T-cell (primary cell): Measurements from ENCODE around the gene RPL35. TPM values are rescaled to one million over a fixed set of nuclear protein-coding genes. Genes with fewer than 3 reads are reported as not detected.

ENCODE experiments used
- ATAC-seq, 4 experiments: fragments of 200-7000 bp in 3 of 4; fragments of 150-1000 bp in 1 of 4; cut with Tn5 transposase; replicated peaks in 1 of 4; 1 replicate in 3 of 4; 2 replicates in 1 of 4; pipeline ENCODE4 v1.10.0; 2021; ENCODE audit warnings: moderate library complexity in 3 of 4, mild to moderate bottlenecking in 2 of 4, moderate number of reproducible peaks in 1 of 4
- CTCF ChIA-PET, 2 donors: fragments of 300-600 bp; sonication (Branson Sonifier 250); formaldehyde crosslinking; loops; one replicate each; lab custom pipeline; 2022; ENCODE audit warnings: antibody characterized with exemption in 2 of 2; lab: Charles Lee
- POLR2A ChIA-PET, 2 donors: fragments of 300-600 bp; sonication (Branson Sonifier 250); formaldehyde crosslinking; loops; one replicate each; lab custom pipeline; 2022; ENCODE audit warnings: antibody characterized with exemption in 2 of 2; lab: Charles Lee
- DNase-seq, 35 experiments: peaks; one replicate each; pipeline versions ENCODE4 v3.0.0 to v3.0.0-alpha.2; 2013 to 2023
- H3K27ac ChIP-seq: one replicate; pipeline ENCODE4 v1.5.1; 2013; ENCODE audit warnings: low read length
- H3K27me3 ChIP-seq, 2 experiments: replicated peaks in 1 of 2; 1 replicate in 1 of 2; 2 replicates in 1 of 2; pipeline versions ENCODE4 v1.6.1 to v1.7.0; 2013; ENCODE audit warnings: low read length in 1 of 2, mixed read lengths in 1 of 2; ENCODE audit not compliant: control insufficient read depth in 2 of 2, insufficient read depth in 2 of 2; ENCODE audit errors: extremely low read depth in 1 of 2
- H3K36me3 ChIP-seq, 2 donors: 1 replicate in 1 of 2; 2 replicates in 1 of 2; pipeline versions ENCODE4 v1.6.1 to v1.7.0; 2013; ENCODE audit warnings: low read length in 1 of 2; ENCODE audit not compliant: control insufficient read depth in 2 of 2, insufficient read depth in 1 of 2; ENCODE audit errors: extremely low read depth in 1 of 2
- H3K4me1 ChIP-seq, 2 experiments: 1 replicate in 1 of 2; 2 replicates in 1 of 2; pipeline versions ENCODE4 v1.6.1 to v1.7.0; 2013; ENCODE audit warnings: low read length in 2 of 2, mixed read lengths in 1 of 2; ENCODE audit not compliant: insufficient read depth in 2 of 2, control insufficient read depth in 1 of 2; ENCODE audit errors: extremely low read depth in 1 of 2
- H3K4me3 ChIP-seq, 2 donors: 1 replicate in 1 of 2; 2 replicates in 1 of 2; pipeline versions ENCODE4 v1.5.1 to v1.7.0; 2013; ENCODE audit warnings: mild to moderate bottlenecking in 2 of 2, low read length in 1 of 2, moderate library complexity in 1 of 2; ENCODE audit not compliant: control insufficient read depth in 1 of 2; ENCODE audit errors: extremely low read depth in 1 of 2
- H3K9me3 ChIP-seq: 2 replicates; pipeline ENCODE4 v1.7.0; 2013
- H3K27ac Mint-ChIP-seq, 2 donors: one replicate each; pipeline ENCODE4 v1.8.0; 2020 to 2021; ENCODE audit warnings: mild to moderate bottlenecking in 2 of 2, mixed read lengths in 2 of 2
- H3K27me3 Mint-ChIP-seq, 2 donors: one replicate each; pipeline ENCODE4 v1.8.0; 2021 to 2022; ENCODE audit warnings: mixed read lengths in 2 of 2
- H3K36me3 Mint-ChIP-seq: one replicate; pipeline ENCODE4 v1.8.0; 2021; ENCODE audit warnings: mixed read lengths
- H3K4me1 Mint-ChIP-seq, 3 donors: one replicate each; pipeline ENCODE4 v1.8.0; 2020 to 2022; ENCODE audit warnings: mixed read lengths in 3 of 3, mild to moderate bottlenecking in 1 of 3
- H3K4me3 Mint-ChIP-seq, 3 donors: one replicate each; pipeline ENCODE4 v1.8.0; 2020 to 2022; ENCODE audit warnings: mild to moderate bottlenecking in 3 of 3, mixed read lengths in 3 of 3, moderate library complexity in 3 of 3
- H3K9me3 Mint-ChIP-seq, 3 donors: one replicate each; pipeline ENCODE4 v1.8.0; 2020 to 2022; ENCODE audit warnings: mixed read lengths in 3 of 3
- WGBS: methylation state at CpG from one replicate; pipeline ENCODE4 v1.1.5; 2013; ENCODE audit warnings: missing lambda C conversion rate; ENCODE audit not compliant: insufficient coverage; 5-methylcytosine and 5-hydroxymethylcytosine counted together
- total RNA-seq, 35 experiments: library from RNA in 6 of 35; stranded (reverse) in 6 of 35; fragments of 120-200 nt in 1 of 35; gene quantifications; one replicate each; pipeline versions ENCODE4 v1.2.1 to v1.2.4 and lab custom pipeline; 2013 to 2026

The RPL35 gene
- total RNA-seq, 5 donors from 2014 or later (not counting 1 experiment from before 2014, with no cell fraction given), result 1,564 to 1,845 (median 1,785) TPM

DNA sequence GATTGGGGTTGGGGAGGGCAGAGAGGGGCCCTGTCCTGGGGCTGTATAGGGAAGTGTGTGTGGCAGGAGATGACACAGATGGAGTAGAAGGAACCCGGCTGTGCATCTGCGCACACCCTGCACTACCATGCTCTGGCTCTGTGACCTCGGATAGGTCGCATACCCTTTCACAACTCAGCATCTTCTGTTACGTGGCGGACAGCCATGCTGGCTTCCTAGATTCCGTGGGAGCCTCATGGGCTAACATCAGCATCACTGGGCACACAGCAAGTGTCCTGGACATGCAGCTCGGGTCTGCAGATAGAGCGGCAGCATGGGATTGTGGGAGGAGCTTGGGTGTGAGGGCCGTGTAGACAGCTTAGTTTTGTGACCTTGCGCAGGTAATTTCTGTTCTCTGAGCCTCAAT, 9.4 kb upstream of the RPL35 start:
- ChIA-PET POLR2A (no interaction called here), CTCF (interaction anchor here in 1 of 2 donors (0.7 to 2.2 kb wide), 2 partner anchors 10 to 19 kb away, joined by 3 to 10 read pairs; partner anchors contain the start of genes ARPC5L and RPL35)
- H3K4me1 ChIP-seq, result peaks cover 20 to 77% of the 10 kb centered on the region in 2 experiments
- Mint-ChIP-seq H3K9me3 (no peaks in the 10 kb centered on the region), H3K4me1 (peaks cover 59 to 67% (median 59%) of the 10 kb centered on the region in 3 donors), H3K4me3 (peak overlapping the region; percentile 85 to 91 (median 90)), H3K27ac (peak overlapping the region; percentile 91 to 95), H3K27me3 (no peaks in the 10 kb centered on the region), H3K36me3 (peaks cover 24% of the 10 kb centered on the region)
- no peaks in the 10 kb centered on the region for H3K27me3 ChIP-seq
- ATAC-seq (no peak), DNase-seq (no peak)
- peak overlapping the region; percentile 91 for H3K27ac ChIP-seq
- peak overlapping the region in 1 of 2 donors; percentile 91 for H3K4me3 ChIP-seq
- H3K36me3 ChIP-seq, result peaks cover 11 to 40% of the 10 kb centered on the region in 2 donors
- 55% methylated on average over 11 of the region's 11 CpGs for WGBS
- no peaks in the 10 kb centered on the region for H3K9me3 ChIP-seq

DNA sequence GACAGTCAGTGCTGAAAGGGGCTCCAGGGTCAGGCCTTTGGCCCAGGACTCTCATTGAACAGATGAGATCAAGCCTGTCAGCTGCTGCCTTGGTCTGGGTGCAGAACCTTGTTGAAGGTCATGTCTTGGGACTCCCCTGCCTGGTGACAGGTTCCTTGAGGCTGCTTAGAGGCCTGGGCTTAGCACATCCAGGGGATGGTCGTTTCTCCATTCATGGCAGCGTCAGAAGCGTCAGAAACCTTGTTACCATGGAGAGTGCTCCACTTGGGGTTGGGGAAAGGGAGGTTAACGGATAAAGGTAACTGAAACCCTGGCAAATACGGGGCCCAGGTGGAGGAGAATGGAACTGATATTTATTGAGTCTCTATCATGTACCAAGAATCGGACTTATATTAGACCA, 9.0 kb upstream of the RPL35 start:
- ATAC-seq (no peak), DNase-seq (no peak)
- Mint-ChIP-seq H3K9me3 (no peaks in the 10 kb centered on the region), H3K27me3 (no peaks in the 10 kb centered on the region), H3K4me1 (peaks cover 59 to 67% (median 59%) of the 10 kb centered on the region in 3 donors), H3K36me3 (peaks cover 24% of the 10 kb centered on the region), H3K4me3 (peak overlapping the region; percentile 85 to 91 (median 90)), H3K27ac (peak overlapping the region; percentile 91 to 95)
- peak overlapping the region; percentile 91 for H3K27ac ChIP-seq
- ChIA-PET POLR2A (interaction anchor here in 1 of 2 donors (1.4 kb wide), 1 partner anchor 9 kb away, joined by 5 read pairs; no protein-coding TSS in a partner anchor), CTCF (interaction anchor here in 1 of 2 donors (0.7 to 2.2 kb wide), 3 partner anchors 9 to 19 kb away, joined by 3 to 10 read pairs (median 4); partner anchors contain the start of genes ARPC5L, RPL35 and WDR38)
- no peaks in the 10 kb centered on the region for H3K27me3 ChIP-seq
- H3K9me3 ChIP-seq, result no peaks in the 10 kb centered on the region
- H3K36me3 ChIP-seq, result peaks cover 11 to 36% of the 10 kb centered on the region in 2 donors
- H3K4me3 ChIP-seq, result peak overlapping the region; percentile 91 to 92
- WGBS, result 34% methylated on average over 6 of the region's 6 CpGs
- H3K4me1 ChIP-seq, result peaks cover 20 to 74% of the 10 kb centered on the region in 2 experiments

DNA sequence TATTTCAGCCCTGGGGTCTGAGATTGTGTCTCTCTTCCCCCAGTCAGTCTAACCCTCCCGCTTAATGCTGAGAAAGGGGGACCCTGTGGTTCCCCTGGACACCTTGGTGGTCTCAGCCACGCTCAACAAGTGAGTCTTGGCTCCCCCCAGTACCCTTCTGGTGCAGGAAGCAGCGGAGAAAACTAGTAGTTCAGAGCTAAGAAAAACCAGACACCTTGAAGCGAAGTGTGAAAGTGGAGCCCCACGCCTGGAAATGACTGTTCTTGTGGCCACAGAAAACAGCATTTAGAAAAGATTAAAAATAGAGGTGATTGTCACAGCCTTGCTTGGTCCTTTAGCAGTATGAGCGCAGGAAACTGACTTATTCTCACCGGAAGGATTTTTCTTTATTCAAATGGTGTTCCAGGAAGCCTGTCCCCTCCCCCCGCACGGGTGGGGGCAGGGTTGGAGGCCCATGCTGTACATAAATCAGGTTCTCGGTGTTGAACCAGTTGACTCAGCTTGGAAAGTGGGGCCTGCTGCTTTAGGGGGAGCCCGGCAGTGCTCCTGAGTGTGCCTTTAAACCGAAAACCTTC, 8.3 kb upstream of the RPL35 start:
- H3K4me3 ChIP-seq, result peak overlapping the region; percentile 91 to 92
- peak overlapping the region; percentile 91 for H3K27ac ChIP-seq
- H3K9me3 ChIP-seq, result no peaks in the 10 kb centered on the region
- peak overlapping the region; percentile 85 to 91 (median 90) for H3K4me3 Mint-ChIP-seq
- no peaks in the 10 kb centered on the region for H3K27me3 Mint-ChIP-seq
- DNase-seq (peak; percentile 35 to 83 (median 75)), ATAC-seq (peak; percentile 37 to 49 (median 41))
- peaks cover 20 to 68% of the 10 kb centered on the region in 2 experiments for H3K4me1 ChIP-seq
- H3K27ac Mint-ChIP-seq, result peak overlapping the region; percentile 91 to 95
- no peaks in the 10 kb centered on the region for H3K9me3 Mint-ChIP-seq
- peaks cover 11 to 29% of the 10 kb centered on the region in 2 donors for H3K36me3 ChIP-seq
- POLR2A ChIA-PET, result interaction anchor here in 1 of 2 donors (0.6 to 1.4 kb wide), 4 partner anchors 8 to 424 kb away, joined by 3 to 10 read pairs (median 4); partner anchors contain the start of gene GOLGA1
- peaks cover 20% of the 10 kb centered on the region for H3K36me3 Mint-ChIP-seq
- CTCF ChIA-PET, result interaction anchor here in 1 of 2 donors (1.3 to 2.2 kb wide), 2 partner anchors 8 to 17 kb away, joined by 4 to 10 read pairs; partner anchors contain the start of genes ARPC5L, RPL35 and WDR38
- H3K27me3 ChIP-seq, result no peaks in the 10 kb centered on the region
- WGBS, result 0% methylated on average over 6 of the region's 12 CpGs
- peaks cover 59 to 64% (median 59%) of the 10 kb centered on the region in 3 donors for H3K4me1 Mint-ChIP-seq

DNA sequence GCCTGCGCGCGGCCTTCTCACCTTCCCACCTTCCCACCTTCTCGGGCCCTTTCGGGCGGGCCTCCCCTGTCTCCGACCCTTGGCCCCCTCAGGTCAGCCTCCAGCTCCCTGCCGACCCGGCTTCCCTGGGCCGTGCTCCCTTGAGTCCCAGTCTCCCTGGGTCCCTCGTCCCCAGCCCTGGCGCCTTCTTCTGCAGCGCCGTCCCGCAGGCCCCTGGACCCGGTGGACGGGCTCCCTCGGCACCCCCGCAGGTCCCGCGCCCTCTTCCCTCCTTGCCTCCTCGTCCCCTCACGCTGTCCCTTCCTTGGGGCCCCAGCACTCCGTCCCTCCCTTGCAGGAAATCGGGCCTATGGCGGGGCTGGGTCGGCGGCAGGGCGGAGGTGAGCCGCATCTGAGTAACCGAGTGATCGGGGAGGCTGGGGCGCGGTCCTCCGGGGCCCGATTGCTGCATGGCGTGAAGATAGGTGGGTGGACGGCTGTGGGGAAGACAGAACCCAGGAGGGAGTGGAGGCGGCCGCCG, 7.8 kb upstream of the RPL35 start:
- H3K4me1 ChIP-seq, result peaks cover 20 to 62% of the 10 kb centered on the region in 2 experiments

DNA sequence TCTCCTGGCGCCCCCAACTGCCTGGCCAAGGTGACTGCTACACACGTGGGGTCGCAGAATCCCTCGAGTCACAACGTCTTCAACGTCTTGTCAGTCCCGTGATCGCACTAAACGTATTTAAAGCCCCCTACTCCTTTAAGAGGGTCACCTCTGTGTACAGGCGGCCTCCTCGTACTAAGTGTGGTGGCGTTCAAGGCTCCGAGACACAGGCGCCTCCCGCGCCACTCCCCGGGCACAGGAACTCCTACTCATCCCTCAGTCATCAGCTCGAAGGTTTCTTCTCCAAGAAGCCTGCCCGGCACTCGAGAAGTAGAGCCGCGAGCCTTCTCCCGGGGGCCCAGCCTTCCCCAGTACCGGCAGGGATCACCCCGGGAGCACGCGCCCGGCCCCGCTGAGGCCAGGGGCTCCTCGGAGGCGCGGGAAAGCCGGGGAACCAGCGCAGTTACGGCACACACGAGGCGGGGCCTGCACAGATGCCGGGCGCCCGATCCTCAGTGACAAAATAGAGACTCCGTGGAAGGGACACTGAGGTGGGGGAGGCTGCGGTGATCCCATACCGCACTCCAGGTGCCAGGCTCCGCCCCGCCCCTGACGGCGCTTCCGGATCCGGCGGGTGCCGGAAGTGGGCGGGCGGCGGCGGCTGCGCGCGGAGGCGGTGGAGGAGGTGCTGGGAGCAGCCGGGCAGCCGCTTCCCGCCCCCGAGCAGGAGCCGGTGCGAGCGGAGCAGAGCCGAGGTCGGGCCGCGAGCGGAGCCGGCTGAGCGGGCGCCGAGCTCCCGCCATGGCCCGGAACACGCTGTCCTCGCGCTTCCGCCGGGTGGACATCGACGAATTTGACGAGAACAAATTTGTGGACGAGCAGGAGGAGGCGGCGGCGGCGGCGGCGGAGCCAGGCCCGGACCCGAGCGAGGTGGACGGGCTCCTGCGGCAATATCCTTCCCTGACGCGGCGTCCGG, 7.0 kb upstream of the RPL35 start:
- Mint-ChIP-seq H3K36me3 (peaks cover 14% of the 10 kb centered on the region), H3K4me1 (peaks cover 50 to 59% (median 56%) of the 10 kb centered on the region in 3 donors)
- DNase-seq, result peak; percentile 77 to 95 (median 86)

More for the DNA sequence above, 7.8 kb upstream of the RPL35 start:
- Histone ChIP-seq H3K27me3 (no peaks in the 10 kb centered on the region), H3K36me3 (peaks cover 11 to 24% of the 10 kb centered on the region in 2 donors), H3K4me3 (peak overlapping the region; percentile 91 to 92), H3K9me3 (no peaks in the 10 kb centered on the region), H3K27ac (peak overlapping the region; percentile 91)
- CTCF ChIA-PET, result interaction anchor here in 1 of 2 donors (1.3 to 2.2 kb wide), 2 partner anchors 8 to 17 kb away, joined by 4 to 10 read pairs; partner anchors contain the start of genes ARPC5L, RPL35 and WDR38
- peaks cover 17% of the 10 kb centered on the region for H3K36me3 Mint-ChIP-seq
- H3K4me1 Mint-ChIP-seq, result peaks cover 55 to 59% (median 59%) of the 10 kb centered on the region in 3 donors
- H3K9me3 Mint-ChIP-seq, result no peaks in the 10 kb centered on the region
- peak in 28 of 35 experiments; percentile 16 to 56 (median 37) for DNase-seq
- no peaks in the 10 kb centered on the region for H3K27me3 Mint-ChIP-seq
- ATAC-seq, result peak; percentile 21 to 50 (median 34)
- under 1% methylated on average over 31 of the region's 41 CpGs for WGBS
- POLR2A ChIA-PET, result interaction anchor here in 1 of 2 donors (0.6 to 1.4 kb wide), 2 partner anchors 8 to 72 kb away, joined by 3 to 5 read pairs; partner anchors contain the start of gene GOLGA1
- H3K4me3 Mint-ChIP-seq, result peak overlapping the region; percentile 85 to 91 (median 90)
- H3K27ac Mint-ChIP-seq, result peak overlapping the region; percentile 91 to 95

More for the DNA sequence above, 7.0 kb upstream of the RPL35 start:
- peaks cover 20 to 55% of the 10 kb centered on the region in 2 experiments for H3K4me1 ChIP-seq
- under 1% methylated on average over 92 of the region's 101 CpGs for WGBS
- ChIA-PET POLR2A (no interaction called here), CTCF (no interaction called here)
- H3K27me3 Mint-ChIP-seq, result no peaks in the 10 kb centered on the region
- H3K27ac ChIP-seq, result peak overlapping the region; percentile 92
- H3K27me3 ChIP-seq, result no peaks in the 10 kb centered on the region
- H3K36me3 ChIP-seq, result peaks cover 11 to 18% of the 10 kb centered on the region in 2 donors
- H3K9me3 Mint-ChIP-seq, result no peaks in the 10 kb centered on the region
- peak overlapping the region; percentile 91 to 95 for H3K27ac Mint-ChIP-seq
- peak overlapping the region; percentile 85 to 91 (median 90) for H3K4me3 Mint-ChIP-seq
- no peaks in the 10 kb centered on the region for H3K9me3 ChIP-seq
- peak overlapping the region; percentile 91 to 92 for H3K4me3 ChIP-seq
- ATAC-seq, result peak; percentile 83 to 89 (median 84)
